ENCODE results near the gene MRPL23.

DNA sequence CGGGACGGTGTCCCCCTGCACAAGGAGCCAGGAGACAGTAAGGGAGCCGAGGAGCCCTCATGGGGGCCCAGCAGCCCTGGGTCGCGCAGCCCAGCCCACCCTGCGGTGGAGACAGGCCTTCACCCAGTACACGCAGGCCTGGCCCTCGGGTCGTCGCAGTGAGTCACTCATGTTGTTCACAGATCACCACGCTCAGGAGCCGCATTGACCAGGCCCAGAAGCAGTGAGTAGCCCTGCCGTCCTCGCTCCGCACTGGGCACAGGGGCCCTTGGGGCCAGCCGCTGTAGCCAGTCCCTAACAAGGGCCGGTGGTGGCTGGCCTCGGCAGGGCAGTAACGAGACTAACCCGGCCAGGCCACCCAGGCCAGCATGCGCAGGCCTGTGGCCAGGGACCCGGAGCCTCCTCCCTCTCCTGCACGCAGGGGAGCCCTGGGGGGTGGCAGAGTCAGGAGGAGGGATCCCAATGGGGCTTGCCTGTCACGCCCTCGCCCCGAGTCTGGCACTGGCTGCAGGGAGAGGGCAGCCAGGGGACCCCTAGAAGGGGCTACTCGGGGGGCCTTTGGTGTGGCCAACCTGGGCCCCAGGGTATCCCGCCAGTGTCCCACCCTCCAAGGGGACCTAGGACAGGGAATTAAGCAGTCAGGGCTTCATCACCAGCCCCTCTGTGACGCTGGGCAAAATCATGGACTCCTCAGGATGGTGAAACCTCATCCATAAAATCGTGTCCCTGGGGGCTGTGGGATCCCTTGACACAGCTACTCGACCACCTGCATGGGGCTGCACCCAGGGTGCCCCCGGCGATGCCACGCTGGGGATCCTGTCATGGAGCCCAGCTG is 10.1 kb upstream of the MRPL23 start:
- no peak for TF ChIP-seq SIN3A (IDR thresholded peaks at IDR 0.05; ENCODE audit: borderline replicate concordance, insufficient read depth, low read length)
- TF ChIP-seq, protein P1, sequence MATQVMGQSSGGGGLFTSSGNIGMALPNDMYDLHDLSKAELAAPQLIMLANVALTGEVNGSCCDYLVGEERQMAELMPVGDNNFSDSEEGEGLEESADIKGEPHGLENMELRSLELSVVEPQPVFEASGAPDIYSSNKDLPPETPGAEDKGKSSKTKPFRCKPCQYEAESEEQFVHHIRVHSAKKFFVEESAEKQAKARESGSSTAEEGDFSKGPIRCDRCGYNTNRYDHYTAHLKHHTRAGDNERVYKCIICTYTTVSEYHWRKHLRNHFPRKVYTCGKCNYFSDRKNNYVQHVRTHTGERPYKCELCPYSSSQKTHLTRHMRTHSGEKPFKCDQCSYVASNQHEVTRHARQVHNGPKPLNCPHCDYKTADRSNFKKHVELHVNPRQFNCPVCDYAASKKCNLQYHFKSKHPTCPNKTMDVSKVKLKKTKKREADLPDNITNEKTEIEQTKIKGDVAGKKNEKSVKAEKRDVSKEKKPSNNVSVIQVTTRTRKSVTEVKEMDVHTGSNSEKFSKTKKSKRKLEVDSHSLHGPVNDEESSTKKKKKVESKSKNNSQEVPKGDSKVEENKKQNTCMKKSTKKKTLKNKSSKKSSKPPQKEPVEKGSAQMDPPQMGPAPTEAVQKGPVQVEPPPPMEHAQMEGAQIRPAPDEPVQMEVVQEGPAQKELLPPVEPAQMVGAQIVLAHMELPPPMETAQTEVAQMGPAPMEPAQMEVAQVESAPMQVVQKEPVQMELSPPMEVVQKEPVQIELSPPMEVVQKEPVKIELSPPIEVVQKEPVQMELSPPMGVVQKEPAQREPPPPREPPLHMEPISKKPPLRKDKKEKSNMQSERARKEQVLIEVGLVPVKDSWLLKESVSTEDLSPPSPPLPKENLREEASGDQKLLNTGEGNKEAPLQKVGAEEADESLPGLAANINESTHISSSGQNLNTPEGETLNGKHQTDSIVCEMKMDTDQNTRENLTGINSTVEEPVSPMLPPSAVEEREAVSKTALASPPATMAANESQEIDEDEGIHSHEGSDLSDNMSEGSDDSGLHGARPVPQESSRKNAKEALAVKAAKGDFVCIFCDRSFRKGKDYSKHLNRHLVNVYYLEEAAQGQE (IDR thresholded peaks at IDR 0.05; ENCODE audit: insufficient read depth in 1 of 2, low read depth in 2 of 2, low read length in 2 of 2), result no peak
- no peak for TF ChIP-seq FOXP2 (optimal IDR thresholded peaks at IDR 0.05; ENCODE audit: borderline replicate concordance, extremely low read depth, extremely low read length, insufficient read depth)
